Stimulated activated CD4-positive, alpha-beta T cell treated with anti-CD3 and anti-CD28 coated beads, Interleukin-1b, Interleukin-23, amount 100 ng/mL, for 24 hours (primary cell): ENCODE data around the gene CXCL11.
"Not testable (repeated sequence)": the region's sequence is repeated elsewhere in the genome, so short reads cannot be mapped to it uniquely, and the experiment has no call there.

ENCODE experiments used
- DNase-seq, 4 experiments: peaks; one replicate each; pipeline ENCODE4 v3.0.0-alpha.2; 2020; ENCODE audit warnings: low read depth in 4 of 4, low spot score in 1 of 4

CXCL11 gene

DNA sequence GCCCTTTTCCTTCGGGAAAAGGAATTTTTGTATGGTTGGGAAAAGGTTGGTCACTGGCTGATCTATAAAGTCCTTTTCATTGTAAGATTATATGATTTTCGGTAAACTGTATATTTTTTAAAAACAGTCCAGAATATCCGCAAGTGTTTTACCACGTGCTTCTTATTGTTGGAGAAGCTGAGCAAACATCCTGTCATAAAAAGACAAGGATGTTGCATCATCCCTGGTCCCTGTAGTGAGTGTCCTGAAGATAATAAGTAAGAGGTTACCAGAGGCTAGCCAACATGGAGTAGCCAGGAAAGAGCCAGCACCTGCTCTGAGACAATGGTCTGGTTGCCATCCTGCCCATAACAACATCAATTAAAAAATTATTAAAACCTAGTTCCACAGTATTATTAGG, 33.7 kb downstream of the CXCL11 start:
- no peak for DNase-seq

DNA sequence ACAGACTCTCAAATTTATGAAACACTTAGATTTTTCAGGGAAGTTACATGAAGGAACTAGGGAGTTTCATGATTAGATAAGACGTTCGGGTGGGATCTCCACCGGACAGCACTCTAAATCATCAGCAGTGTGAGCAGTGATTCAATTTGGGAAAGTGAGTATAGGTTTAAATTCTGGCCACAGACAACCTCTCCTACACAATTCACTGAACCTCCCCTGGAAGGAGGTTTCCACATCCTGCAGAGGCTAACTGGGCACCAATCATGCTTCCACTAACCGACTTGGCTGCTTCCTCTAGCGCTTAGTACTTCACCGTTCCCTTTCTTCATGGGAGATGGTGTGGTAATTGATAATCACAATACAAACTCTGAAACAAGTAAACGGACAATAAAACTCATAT, 34.2 kb downstream of the CXCL11 start:
- DNase-seq = no peak

DNA sequence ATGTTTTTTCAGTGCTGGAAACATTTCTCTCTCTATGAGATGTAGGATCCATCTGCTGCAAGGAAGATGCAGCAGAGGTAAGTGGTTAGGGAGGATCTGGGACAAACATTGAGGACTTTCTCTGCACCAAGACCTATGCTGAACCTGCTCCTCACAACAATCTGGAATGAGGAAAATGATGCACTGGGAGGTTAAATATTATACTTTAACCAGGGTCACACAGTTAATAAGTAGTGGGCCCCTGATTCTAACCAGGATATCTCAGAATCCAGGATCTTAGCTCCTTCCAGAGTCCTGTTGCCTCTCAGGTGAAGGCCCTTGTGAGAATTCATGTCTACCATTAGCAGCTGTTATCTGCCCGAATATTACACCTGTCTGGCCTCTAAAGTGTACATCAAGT, 35.6 kb downstream of the CXCL11 start:
- DNase-seq = no peak

DNA sequence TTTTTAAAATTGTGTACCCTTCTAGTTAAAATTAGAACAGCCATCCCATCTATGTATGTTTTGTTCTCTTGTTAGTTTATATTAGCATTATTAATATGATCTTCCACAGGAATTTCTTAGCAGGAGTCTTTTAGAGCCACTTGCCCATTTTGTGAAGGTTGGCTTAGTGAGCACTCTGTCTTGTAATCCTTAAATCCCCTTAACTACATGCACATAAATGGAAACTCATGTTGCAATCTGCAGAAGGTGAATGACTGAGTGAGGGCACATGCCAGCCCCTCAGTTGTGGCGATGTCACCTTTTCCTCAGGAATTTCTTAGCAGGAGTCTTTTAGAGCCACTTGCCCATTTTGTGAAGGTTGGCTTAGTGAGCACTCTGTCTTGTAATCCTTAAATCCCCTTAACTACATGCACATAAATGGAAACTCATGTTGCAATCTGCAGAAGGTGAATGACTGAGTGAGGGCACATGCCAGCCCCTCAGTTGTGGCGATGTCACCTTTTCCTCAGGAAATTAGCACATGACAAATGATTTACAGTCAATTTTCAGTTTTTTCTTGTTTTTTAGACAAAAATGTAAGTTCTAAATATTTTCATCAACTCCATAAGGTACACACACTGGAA, 37.2 kb downstream of the CXCL11 start:
- not testable (repeated sequence) for DNase-seq

DNA sequence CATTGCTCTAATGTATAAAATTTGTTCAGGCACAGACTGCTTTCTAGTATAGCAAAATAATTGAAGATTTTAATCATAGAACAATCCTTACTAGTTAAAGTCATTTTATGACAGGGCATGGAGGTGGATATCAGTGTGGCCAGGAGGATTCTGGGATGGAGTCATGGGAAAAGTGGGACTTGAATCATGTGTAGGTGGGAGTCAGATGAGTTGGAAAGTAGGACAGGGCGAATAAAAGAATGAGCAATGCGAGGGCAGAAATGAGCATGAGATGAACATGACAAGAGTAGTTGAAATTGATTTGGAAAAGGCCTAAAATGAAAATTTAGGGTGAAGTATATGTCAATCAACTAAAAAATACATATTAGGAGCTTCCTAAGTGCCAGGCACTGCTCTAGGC, 37.9 kb downstream of the CXCL11 start:
- no peak for DNase-seq

DNA sequence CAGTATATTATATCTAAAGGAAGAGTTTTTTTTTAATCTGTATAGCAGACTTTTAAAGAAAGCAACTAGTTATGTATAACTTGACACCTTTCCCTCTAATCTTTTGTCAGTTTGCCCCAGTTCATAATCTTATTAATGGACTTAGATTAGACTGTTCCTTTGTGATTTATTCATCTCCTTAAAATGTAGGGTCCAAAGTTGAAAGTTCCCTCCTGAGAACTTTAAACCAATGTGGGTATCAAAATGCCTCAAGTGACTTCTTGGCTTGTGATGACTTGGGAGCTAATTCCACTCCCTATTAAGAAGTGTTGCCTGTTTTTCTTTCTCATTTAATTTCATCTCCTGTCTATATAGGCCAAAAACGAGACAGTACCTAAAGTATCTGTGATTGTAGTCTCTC, 38.8 kb downstream of the CXCL11 start:
- no peak for DNase-seq

DNA sequence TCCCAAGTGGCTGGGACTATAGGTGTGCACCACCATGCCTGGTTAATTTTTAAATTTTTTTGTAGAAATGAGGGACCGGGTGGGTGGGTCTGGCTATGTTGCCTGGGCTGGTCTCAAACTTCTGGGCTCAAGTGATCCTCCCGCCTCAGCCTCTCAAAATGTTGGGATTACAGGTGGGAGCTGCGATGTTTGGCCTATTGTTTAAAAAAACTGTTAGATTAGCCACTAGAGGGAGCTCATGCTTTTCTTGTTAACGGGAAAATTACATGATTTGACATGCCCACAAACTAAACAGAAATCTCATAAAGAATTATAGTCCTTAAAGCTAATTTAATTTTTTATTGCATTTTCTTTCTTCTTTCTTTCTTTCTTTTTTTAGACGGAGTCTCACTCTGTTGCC, 40.1 kb downstream of the CXCL11 start:
- DNase-seq = no peak

DNA sequence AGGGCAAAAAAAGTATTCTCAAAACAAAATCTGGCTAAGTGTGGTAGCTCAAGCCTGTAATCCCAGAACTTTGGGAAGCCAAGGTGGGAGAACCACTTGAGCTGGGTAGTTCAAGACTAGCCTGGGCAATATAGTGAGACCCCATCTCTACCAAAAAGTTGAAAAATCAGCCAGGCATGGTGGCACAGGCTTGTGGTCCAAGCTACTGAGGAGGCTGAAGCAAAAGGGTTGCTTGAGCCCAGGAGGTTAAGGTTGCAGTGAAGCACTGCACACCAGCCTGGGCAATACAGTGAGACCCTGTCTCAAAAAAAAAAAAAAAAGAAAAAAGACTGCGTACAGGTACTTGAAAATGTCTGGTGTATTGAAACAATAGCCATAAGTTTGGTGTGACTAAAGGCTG, 43.4 kb downstream of the CXCL11 start:
- DNase-seq = no peak

DNA sequence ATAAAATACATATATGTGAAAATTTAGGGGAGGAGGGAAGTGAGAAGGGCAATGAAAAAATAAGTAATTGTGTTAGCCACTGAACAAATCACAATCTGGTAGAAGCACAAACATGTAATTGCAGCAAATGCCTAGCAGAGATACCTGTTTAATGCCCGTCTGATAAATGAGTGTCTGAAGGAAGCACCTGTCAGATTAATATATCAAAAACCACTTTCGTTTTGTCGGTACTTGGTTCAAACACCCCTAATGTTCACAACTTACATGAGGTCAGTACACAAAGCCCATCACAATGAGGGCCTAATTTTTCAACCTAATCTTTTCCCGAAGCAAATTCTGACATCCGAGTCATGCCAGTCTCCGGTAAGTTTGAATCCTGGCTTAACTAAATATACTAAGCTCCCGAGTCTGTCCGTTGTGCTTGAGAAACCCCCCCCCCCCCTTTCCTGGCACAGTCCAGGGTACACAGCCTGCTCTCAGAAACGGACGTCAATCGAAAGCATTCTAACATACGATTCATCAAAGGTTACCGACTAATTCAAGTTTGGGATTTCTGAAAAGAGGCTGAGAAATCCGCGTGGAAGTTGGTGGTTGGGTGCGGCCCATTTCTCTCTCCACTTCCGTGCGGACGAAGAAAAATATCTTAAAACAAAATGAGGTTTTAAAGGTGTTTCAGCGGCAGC, 45.9 kb downstream of the CXCL11 start:
- no peak for DNase-seq

DNA sequence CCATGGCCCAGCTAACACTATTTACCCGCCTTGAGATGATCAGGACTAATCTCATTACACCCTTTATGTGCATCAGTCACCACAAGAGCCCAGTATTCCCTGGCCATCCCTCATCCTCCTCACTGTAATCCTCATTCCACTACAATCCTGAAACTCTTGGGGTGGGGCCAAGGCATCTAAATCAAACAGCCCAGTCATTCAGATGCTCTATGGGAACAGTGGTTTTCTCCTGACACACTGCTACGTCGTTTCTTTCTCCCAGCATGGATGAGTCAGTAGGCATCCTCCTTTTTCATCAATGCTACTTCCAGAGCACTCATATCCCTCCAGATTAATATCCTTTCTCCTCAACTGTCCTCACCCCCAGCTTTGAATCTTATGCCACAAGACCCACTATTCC, 50.8 kb downstream of the CXCL11 start:
- DNase-seq = no peak
